Measurements from ENCODE around the gene ST6GALNAC1.
"Not testable (repeated sequence)": the region's sequence is repeated elsewhere in the genome, so short reads cannot be mapped to it uniquely, and the experiment has no call there.

ST6GALNAC1 gene

DNA sequence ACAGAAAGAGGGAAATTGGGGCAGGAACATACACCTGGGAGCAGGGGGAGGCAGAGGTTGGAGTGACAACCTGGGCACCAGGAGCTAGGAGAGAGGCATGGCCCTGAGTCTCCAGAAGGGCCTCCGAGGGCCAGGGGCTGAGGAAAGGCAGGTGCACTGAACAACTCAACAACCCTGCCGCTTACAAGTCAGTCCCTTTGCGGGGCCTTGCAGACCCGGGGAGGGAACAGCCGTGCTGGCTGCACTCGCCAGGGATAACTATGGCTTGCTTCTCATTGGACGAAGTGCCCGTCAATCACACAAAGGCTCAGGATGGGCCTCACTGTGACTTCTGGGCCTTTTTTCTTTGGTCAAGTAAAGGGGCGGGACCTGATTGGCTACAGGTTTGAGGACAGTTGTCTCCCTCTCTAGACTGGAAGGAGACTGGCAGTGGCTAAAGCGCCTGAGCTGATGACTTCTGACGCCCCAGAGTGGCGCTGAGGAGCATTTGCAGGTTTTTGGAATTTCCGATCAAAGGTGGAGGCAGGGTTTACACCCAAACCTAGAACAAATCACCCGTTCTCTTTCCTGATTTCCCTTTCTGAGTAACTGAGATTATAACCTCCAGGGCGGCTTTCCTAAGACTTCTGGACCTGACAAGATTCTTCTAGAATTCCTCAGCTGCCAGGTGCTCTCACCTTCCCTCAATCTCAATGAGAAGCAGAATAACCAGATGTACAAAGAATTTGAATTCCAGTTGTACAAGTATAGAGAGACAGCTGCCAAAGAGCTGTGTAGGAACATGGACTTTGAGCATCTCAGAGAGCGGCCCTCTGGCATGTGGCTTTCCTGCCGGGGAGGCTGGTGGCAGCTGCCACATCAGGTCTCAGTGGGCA is 30.3 kb downstream of the ST6GALNAC1 start:
- H3K9ac ChIP-seq (ENCODE audit: low read length): no peak overlapping the region
- no peaks in the 10 kb centered on the region for H3K79me2 ChIP-seq (ENCODE audit: insufficient read depth, low read length)
- TF ChIP-seq, protein P1, sequence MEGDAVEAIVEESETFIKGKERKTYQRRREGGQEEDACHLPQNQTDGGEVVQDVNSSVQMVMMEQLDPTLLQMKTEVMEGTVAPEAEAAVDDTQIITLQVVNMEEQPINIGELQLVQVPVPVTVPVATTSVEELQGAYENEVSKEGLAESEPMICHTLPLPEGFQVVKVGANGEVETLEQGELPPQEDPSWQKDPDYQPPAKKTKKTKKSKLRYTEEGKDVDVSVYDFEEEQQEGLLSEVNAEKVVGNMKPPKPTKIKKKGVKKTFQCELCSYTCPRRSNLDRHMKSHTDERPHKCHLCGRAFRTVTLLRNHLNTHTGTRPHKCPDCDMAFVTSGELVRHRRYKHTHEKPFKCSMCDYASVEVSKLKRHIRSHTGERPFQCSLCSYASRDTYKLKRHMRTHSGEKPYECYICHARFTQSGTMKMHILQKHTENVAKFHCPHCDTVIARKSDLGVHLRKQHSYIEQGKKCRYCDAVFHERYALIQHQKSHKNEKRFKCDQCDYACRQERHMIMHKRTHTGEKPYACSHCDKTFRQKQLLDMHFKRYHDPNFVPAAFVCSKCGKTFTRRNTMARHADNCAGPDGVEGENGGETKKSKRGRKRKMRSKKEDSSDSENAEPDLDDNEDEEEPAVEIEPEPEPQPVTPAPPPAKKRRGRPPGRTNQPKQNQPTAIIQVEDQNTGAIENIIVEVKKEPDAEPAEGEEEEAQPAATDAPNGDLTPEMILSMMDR (IDR thresholded peaks at IDR 0.05; ENCODE audit: low read length): peak; percentile 27; the same call in 1 of the 2 replicates
- no peak for TF ChIP-seq EZH2 (IDR thresholded peaks at IDR 0.05; ENCODE audit: borderline replicate concordance, low read length)
- H3K36me3 ChIP-seq (ENCODE audit: insufficient read depth, low read length): no peaks in the 10 kb centered on the region; the same call in 1 of the 2 replicates
- no peak overlapping the region for H3K27ac ChIP-seq (ENCODE audit: low read depth, low read length, poor library complexity, severe bottlenecking)
- no peaks in the 10 kb centered on the region for H3K9me2 ChIP-seq (ENCODE audit: low read depth, low read length)
- no peak overlapping the region for H3K4me2 ChIP-seq (ENCODE audit: low read length)
- H3K4me1 ChIP-seq (ENCODE audit: insufficient read depth, low read length, severe bottlenecking): no peaks in the 10 kb centered on the region
- H2AFZ ChIP-seq (ENCODE audit: low read length): no peak overlapping the region
- H3K9me3 ChIP-seq (ENCODE audit: low read length): no peaks in the 10 kb centered on the region
- no peaks in the 10 kb centered on the region; the same call in 1 of the 2 replicates for H3K27me3 ChIP-seq (ENCODE audit: insufficient read depth, low read length)
- no peak overlapping the region for H3K4me3 ChIP-seq (ENCODE audit: low read depth, low read length, poor library complexity, severe bottlenecking)
- no peaks in the 10 kb centered on the region for H4K20me1 ChIP-seq (ENCODE audit: insufficient read depth, low read length)
- no peaks in the 10 kb centered on the region for H3F3A ChIP-seq (ENCODE audit: insufficient read depth, low read length)

DNA sequence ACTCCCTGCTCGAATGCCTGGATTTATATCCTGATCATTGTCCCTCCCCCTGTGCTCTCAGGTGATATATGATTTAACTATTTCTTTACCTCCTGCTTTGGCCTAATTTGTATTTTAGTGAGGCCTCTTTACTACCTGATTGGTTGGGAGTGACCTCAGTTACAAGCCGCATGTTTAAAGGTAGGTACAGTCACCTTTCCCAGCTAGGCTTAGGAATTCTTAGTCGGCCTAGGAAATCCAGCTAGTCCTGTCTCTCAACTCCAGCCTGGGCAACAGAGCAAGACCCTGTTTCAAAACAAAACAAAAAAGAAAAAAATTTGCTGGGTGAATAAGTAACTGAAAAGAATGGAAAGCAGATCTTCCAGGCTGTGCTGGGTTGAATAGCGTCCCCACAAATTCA is 31.1 kb downstream of the ST6GALNAC1 start:
- H3K9ac ChIP-seq (ENCODE audit: low read length): no peak overlapping the region
- no peak overlapping the region for H2AFZ ChIP-seq (ENCODE audit: low read length)
- H3F3A ChIP-seq (ENCODE audit: insufficient read depth, low read length): no peaks in the 10 kb centered on the region
- H3K36me3 ChIP-seq (ENCODE audit: insufficient read depth, low read length): no peaks in the 10 kb centered on the region; the same call in 1 of the 2 replicates
- H3K4me1 ChIP-seq (ENCODE audit: insufficient read depth, low read length, severe bottlenecking): no peaks in the 10 kb centered on the region
- no peak overlapping the region for H3K4me2 ChIP-seq (ENCODE audit: low read length)
- H3K79me2 ChIP-seq (ENCODE audit: insufficient read depth, low read length): no peaks in the 10 kb centered on the region
- no peak overlapping the region for H3K4me3 ChIP-seq (ENCODE audit: low read depth, low read length, poor library complexity, severe bottlenecking)
- no peaks in the 10 kb centered on the region for H4K20me1 ChIP-seq (ENCODE audit: insufficient read depth, low read length)
- TF ChIP-seq, protein P1 (IDR thresholded peaks at IDR 0.05; ENCODE audit: low read length): no peak
- TF ChIP-seq EZH2 (IDR thresholded peaks at IDR 0.05; ENCODE audit: borderline replicate concordance, low read length): no peak
- H3K9me2 ChIP-seq (ENCODE audit: low read depth, low read length): no peaks in the 10 kb centered on the region
- H3K27me3 ChIP-seq (ENCODE audit: insufficient read depth, low read length): no peaks in the 10 kb centered on the region; the same call in 1 of the 2 replicates
- no peak overlapping the region for H3K27ac ChIP-seq (ENCODE audit: low read depth, low read length, poor library complexity, severe bottlenecking)
- H3K9me3 ChIP-seq (ENCODE audit: low read length): no peaks in the 10 kb centered on the region

DNA sequence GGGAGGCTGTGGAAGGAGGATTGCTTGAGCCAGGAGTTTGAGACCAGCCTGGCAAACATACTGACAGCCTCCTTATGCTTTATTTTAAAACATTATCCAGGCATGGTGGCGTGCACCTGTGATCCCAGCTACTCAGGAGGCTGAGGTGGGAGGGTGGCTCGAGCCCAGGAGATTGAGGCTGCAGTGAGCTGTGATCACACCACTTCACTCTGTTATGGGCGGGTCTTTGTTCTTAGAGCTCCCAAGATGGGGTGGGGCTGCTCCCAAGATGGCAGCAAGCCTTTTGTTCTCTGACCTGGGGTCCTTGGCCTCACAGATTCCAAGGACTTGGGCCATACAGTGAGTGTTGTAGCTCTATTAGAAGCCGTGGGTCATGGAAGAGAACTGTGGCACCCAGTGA is 31.8 kb downstream of the ST6GALNAC1 start:
- H3K9me2 ChIP-seq (ENCODE audit: low read depth, low read length): no peaks in the 10 kb centered on the region
- H3F3A ChIP-seq (ENCODE audit: insufficient read depth, low read length): no peaks in the 10 kb centered on the region
- H3K9me3 ChIP-seq (ENCODE audit: low read length): no peaks in the 10 kb centered on the region
- H2AFZ ChIP-seq (ENCODE audit: low read length): no peak overlapping the region
- no peaks in the 10 kb centered on the region for H3K79me2 ChIP-seq (ENCODE audit: insufficient read depth, low read length)
- H3K4me2 ChIP-seq (ENCODE audit: low read length): no peak overlapping the region
- H4K20me1 ChIP-seq (ENCODE audit: insufficient read depth, low read length): no peaks in the 10 kb centered on the region
- H3K4me1 ChIP-seq (ENCODE audit: insufficient read depth, low read length, severe bottlenecking): no peaks in the 10 kb centered on the region
- H3K9ac ChIP-seq (ENCODE audit: low read length): no peak overlapping the region
- no peaks in the 10 kb centered on the region; the same call in 1 of the 2 replicates for H3K36me3 ChIP-seq (ENCODE audit: insufficient read depth, low read length)
- no peak overlapping the region for H3K4me3 ChIP-seq (ENCODE audit: low read depth, low read length, poor library complexity, severe bottlenecking)
- H3K27me3 ChIP-seq (ENCODE audit: insufficient read depth, low read length): no peaks in the 10 kb centered on the region; the same call in 1 of the 2 replicates
- H3K27ac ChIP-seq (ENCODE audit: low read depth, low read length, poor library complexity, severe bottlenecking): no peak overlapping the region
- TF ChIP-seq, protein P1 (IDR thresholded peaks at IDR 0.05; ENCODE audit: low read length): no peak
- TF ChIP-seq EZH2 (IDR thresholded peaks at IDR 0.05; ENCODE audit: borderline replicate concordance, low read length): no peak

DNA sequence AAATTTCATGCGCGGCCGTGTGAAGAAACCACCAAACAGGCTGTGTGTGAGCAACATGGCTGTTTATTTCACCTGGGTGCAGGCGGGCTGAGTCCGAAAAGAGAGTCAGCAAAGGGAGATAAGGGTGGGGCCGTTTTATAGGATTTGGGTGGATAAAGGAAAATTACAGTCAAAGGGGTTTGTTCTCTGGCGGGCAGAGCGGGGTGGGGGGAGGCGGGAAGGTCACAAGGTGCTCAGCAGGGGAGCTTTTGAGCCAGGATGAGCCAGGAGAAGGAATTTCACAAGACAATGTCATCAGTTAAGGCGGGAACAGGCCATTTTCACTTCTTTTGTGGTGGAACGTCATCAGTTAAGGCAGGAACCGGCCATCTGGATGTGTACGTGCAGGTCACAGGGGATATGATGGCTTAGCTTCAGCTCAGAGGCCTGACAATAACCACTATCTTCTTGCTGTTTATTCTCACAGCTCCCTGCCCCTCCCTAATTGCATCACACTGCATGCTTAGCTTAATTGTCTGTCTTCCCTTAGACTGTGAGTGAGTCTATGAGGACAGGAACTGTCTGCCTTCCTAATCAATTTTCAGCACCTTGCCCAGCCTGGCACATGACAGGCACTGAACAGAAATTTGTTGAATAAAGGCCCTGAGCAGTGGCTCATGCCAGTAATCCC is 32.3 kb downstream of the ST6GALNAC1 start:
- not testable (repeated sequence) for H3K4me3 ChIP-seq (ENCODE audit: low read depth, low read length, poor library complexity, severe bottlenecking); H3K4me1 ChIP-seq (ENCODE audit: insufficient read depth, low read length, severe bottlenecking); H3K27me3 ChIP-seq (ENCODE audit: insufficient read depth, low read length); H3K36me3 ChIP-seq (ENCODE audit: insufficient read depth, low read length); H3K9me2 ChIP-seq (ENCODE audit: low read depth, low read length); H4K20me1 ChIP-seq (ENCODE audit: insufficient read depth, low read length); H2AFZ ChIP-seq (ENCODE audit: low read length); H3K9me3 ChIP-seq (ENCODE audit: low read length); H3K79me2 ChIP-seq (ENCODE audit: insufficient read depth, low read length); H3K9ac ChIP-seq (ENCODE audit: low read length); H3K4me2 ChIP-seq (ENCODE audit: low read length); H3F3A ChIP-seq (ENCODE audit: insufficient read depth, low read length); H3K27ac ChIP-seq (ENCODE audit: low read depth, low read length, poor library complexity, severe bottlenecking)

DNA sequence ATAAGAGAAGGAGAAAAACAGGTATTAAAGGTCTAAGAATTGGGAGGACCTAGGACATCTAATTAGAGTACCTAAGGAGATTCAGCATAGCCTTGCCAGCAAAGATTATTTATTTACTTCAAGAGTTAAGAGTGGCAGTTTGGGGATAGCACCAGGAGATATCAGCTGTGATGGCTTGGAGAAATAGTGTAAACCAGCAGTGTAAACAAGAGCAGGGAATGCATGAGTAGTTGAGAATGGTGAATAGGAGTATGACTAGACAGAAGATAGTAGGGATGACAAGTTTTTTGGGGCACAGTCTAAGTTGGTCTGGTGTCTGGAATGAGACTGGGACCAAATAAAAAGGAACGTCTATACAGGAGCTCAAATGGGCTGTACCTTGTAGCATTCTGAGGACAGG is 36.9 kb downstream of the ST6GALNAC1 start:
- H3K9me3 ChIP-seq (ENCODE audit: low read length); H3F3A ChIP-seq (ENCODE audit: insufficient read depth, low read length); H3K27me3 ChIP-seq (ENCODE audit: insufficient read depth, low read length); H4K20me1 ChIP-seq (ENCODE audit: insufficient read depth, low read length); H3K36me3 ChIP-seq (ENCODE audit: insufficient read depth, low read length); H3K79me2 ChIP-seq (ENCODE audit: insufficient read depth, low read length); H3K4me3 ChIP-seq (ENCODE audit: low read depth, low read length, poor library complexity, severe bottlenecking); H3K9ac ChIP-seq (ENCODE audit: low read length); H3K9me2 ChIP-seq (ENCODE audit: low read depth, low read length); H3K4me1 ChIP-seq (ENCODE audit: insufficient read depth, low read length, severe bottlenecking); H3K27ac ChIP-seq (ENCODE audit: low read depth, low read length, poor library complexity, severe bottlenecking); H3K4me2 ChIP-seq (ENCODE audit: low read length); H2AFZ ChIP-seq (ENCODE audit: low read length): not testable (repeated sequence)

Data from OCI-LY1 (cell line).